Upper lobe of left lung (tissue), 4 donors: ENCODE data around the gene GLRA2.

ENCODE experiments used
- CTCF ChIP-seq, 6 experiments: fragments of 450-650 bp in 4 of 6; fragments of 200-600 bp in 2 of 6; sonication (generic) in 2 of 6; IDR thresholded peaks; one replicate each; pipeline ENCODE4 v1.5.1; 2016 to 2019; ENCODE audit warnings: antibody characterized with exemption in 6 of 6
- POLR2A ChIP-seq, 4 donors: fragments of 450-650 bp; IDR thresholded peaks; one replicate each; pipeline ENCODE4 v1.5.1; 2016 to 2017; ENCODE audit warnings: antibody characterized with exemption in 4 of 4, mild to moderate bottlenecking in 2 of 4
- POLR2AphosphoS5 ChIP-seq, 2 donors: sonication (generic); formaldehyde crosslinking; IDR thresholded peaks; one replicate each; pipeline ENCODE4 v1.5.1; 2017; ENCODE audit warnings: antibody characterized with exemption in 2 of 2

GRCh38 chrX:14594521-14594920, 65.2 kb downstream of the GLRA2 start:
- TF ChIP-seq CTCF (IDR thresholded peaks at IDR 0.05) (no peak), POLR2A (IDR thresholded peaks at IDR 0.05) (no peak), POLR2AphosphoS5 (IDR thresholded peaks at IDR 0.05) (no peak)
